ENCODE results near the gene NUP43. TPM values are rescaled to one million over a fixed set of nuclear protein-coding genes. Genes with fewer than 3 reads are reported as not detected.
A peak's percentile ranks its signal among the peaks of the same experiment; 100 is the strongest.

NUP43 gene
- total RNA-seq, 1 experiment from 2014 or later = 70.9 TPM

GRCh38 chr6:149728499-149729234 lies 17.7 kb downstream of the NUP43 start:
- H3K9me3 ChIP-seq (replicated peaks) = no peaks in the 10 kb centered on the region
- no peak overlapping the region for H3K4me3 ChIP-seq
- H3K27me3 ChIP-seq (replicated peaks) = no peaks in the 10 kb centered on the region
- H3K4me1 ChIP-seq (replicated peaks) = no peaks in the 10 kb centered on the region; the same call in 1 of the 2 replicates
- no peak overlapping the region for H3K27ac ChIP-seq
- DNase-seq (ENCODE audit: low read depth in 1 of 2, low spot score in 2 of 2) = no peak
- peaks cover 83% of the 10 kb centered on the region for H3K36me3 ChIP-seq

GRCh38 chr6:149727793-149728498 lies 18.4 kb downstream of the NUP43 start:
- Histone ChIP-seq H3K4me3 (no peak overlapping the region), H3K9me3 (replicated peaks) (no peaks in the 10 kb centered on the region), H3K36me3 (peaks cover 82% of the 10 kb centered on the region), H3K27ac (no peak overlapping the region), H3K27me3 (replicated peaks) (no peaks in the 10 kb centered on the region), H3K4me1 (replicated peaks) (no peaks in the 10 kb centered on the region; the same call in 1 of the 2 replicates)
- DNase-seq (ENCODE audit: low read depth in 1 of 2, low spot score in 2 of 2) = no peak

GRCh38 chr6:149725785-149726184 lies 20.5 kb downstream of the NUP43 start:
- H3K4me3 ChIP-seq = no peak overlapping the region
- no peak overlapping the region for H3K27ac ChIP-seq
- H3K9me3 ChIP-seq (replicated peaks) = no peaks in the 10 kb centered on the region
- no peak for DNase-seq (ENCODE audit: low read depth in 1 of 2, low spot score in 2 of 2)
- no peaks in the 10 kb centered on the region for H3K27me3 ChIP-seq (replicated peaks)
- no peaks in the 10 kb centered on the region; the same call in 1 of the 2 replicates for H3K4me1 ChIP-seq (replicated peaks)
- H3K36me3 ChIP-seq = peaks cover 65% of the 10 kb centered on the region

DNA sequence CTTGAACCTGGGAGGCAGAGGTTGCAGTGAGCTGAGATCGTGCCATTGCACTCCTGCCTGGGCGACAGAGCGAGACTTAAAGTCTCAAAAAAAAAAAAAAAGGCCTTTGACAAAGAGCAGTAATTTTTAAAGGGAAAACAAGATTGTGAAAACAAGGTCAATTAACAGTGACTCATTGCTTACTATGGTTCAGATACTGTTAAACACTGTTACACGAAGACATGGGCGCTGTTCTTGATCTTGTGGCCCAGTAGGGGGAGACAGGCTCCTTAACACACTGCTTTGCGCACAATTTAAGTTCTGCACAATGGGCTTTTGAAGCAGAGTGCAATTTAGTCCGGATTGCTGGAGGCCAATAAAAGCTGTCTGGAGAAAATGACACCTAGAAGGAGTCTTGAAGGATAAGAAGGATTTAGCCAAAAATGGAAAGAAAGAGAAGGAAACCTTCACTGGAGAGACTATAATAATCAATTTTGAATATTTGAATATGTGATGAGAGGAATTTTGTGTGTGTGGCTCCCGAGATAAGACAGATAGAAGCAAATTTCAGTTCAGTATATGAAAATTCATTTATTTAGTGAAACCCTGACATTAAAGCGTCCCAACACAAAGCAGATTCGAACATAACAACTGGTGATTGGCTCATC lies 22.4 kb downstream of the NUP43 start:
- H3K4me1 ChIP-seq (replicated peaks) = no peaks in the 10 kb centered on the region; the same call in 1 of the 2 replicates
- no peak overlapping the region for H3K27ac ChIP-seq
- H3K9me3 ChIP-seq (replicated peaks) = no peaks in the 10 kb centered on the region
- H3K4me3 ChIP-seq = no peak overlapping the region
- peaks cover 46% of the 10 kb centered on the region for H3K36me3 ChIP-seq
- no peaks in the 10 kb centered on the region for H3K27me3 ChIP-seq (replicated peaks)
- DNase-seq (ENCODE audit: low read depth in 1 of 2, low spot score in 2 of 2) = peak; percentile 58 to 69

- Histone ChIP-seq H3K4me1 (replicated peaks) (peaks cover 4% of the 10 kb centered on the region; the same call in 1 of the 2 replicates), H3K27ac (no peak overlapping the region), H3K9me3 (replicated peaks) (no peaks in the 10 kb centered on the region), H3K27me3 (replicated peaks) (no peaks in the 10 kb centered on the region), H3K36me3 (peaks cover 40% of the 10 kb centered on the region), H3K4me3 (no peak overlapping the region)
- DNase-seq (ENCODE audit: low read depth in 1 of 2, low spot score in 2 of 2) = no peak
Observed at GRCh38 chr6:149723262-149723661, 23.1 kb downstream of the NUP43 start.

DNA sequence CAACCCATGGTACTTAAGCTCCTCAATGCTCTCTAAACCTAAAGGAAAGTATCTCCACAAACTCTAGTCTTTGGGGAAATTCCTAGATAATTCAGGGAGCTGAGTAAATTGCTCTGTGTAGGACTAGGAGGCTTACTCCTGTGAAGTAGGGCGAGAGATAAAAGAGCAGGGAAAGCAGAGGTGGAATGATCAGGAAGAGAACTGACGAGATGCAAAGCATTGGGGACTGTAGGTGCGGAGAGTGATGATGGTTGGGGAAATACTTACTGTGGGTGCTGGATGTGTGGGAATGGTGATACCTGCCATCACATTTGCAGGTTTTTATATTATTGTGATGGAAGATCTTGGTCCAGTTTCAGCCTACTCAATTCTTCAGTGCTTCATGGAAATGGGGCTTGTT lies 26.8 kb downstream of the NUP43 start:
- no peak for DNase-seq (ENCODE audit: low read depth in 1 of 2, low spot score in 2 of 2)
- Histone ChIP-seq H3K36me3 (peaks cover 28% of the 10 kb centered on the region), H3K27me3 (replicated peaks) (no peaks in the 10 kb centered on the region), H3K4me1 (replicated peaks) (peaks cover 13% of the 10 kb centered on the region), H3K4me3 (no peak overlapping the region), H3K27ac (no peak overlapping the region), H3K9me3 (replicated peaks) (no peaks in the 10 kb centered on the region)

DNA sequence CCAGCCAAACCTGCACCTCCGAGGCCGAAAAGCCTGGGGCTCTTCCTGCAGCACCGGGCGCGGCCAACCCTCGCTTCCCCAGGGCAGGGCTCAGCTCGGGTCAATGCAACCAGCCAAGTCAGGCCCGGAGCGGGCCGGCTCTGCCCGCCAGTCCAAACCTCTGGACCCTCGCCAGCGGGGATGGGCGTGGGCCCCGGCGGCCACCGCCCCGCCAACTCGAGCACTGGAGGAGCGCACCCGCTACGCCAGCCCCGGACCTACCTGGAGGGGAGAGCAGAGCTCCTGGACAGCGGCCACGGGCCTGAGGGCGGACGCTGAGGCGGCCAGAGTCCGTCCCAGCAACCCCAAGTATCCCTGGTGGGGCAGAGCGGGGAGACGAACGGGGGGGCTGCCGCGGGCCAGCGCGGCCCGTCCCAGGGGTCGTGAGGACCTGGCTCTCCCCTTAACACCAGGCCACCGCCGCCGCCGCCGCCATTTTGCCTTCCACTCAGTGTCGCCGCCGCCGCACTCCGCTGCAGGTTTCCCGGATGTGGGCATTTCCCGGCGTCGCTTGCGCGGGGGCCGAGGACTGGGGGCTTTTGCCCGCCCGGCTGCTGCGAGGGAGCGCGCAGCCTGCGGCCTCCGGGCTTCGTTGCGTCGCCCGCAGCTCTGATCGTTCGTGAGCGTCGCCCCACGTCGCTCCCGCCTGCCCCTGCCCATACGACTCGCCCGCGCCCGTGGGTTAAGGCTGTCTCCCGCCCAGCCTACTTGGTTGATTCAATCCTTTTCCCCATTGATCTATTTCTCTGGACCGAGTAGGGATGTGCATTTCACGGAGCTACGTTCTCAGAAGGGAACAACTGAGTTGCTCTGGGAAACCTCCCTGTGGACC lies 28.5 kb downstream of the NUP43 start, which contains the start of gene LATS1:
Gene LATS1 (minus strand): TSS at position 514 of the 871 bp plus-strand sequence. CDS start 15,975 bp downstream, outside the sequence.
- H3K27me3 ChIP-seq (replicated peaks) = no peaks in the 10 kb centered on the region
- H3K36me3 ChIP-seq = peaks cover 22% of the 10 kb centered on the region
- H3K4me1 ChIP-seq (replicated peaks) = peaks cover 13% of the 10 kb centered on the region
- peak; percentile 88 to 89 for DNase-seq (ENCODE audit: low read depth in 1 of 2, low spot score in 2 of 2)
- H3K27ac ChIP-seq = peak within 1 kb of the TSS; percentile 91
- H3K9me3 ChIP-seq (replicated peaks) = no peaks in the 10 kb centered on the region
- H3K4me3 ChIP-seq = peak within 1 kb of the TSS; percentile 93

- Histone ChIP-seq H3K27ac (peak overlapping the region; percentile 91; the same call in 1 of the 2 replicates), H3K4me3 (peak overlapping the region; percentile 93), H3K36me3 (peaks cover 22% of the 10 kb centered on the region), H3K27me3 (replicated peaks) (no peaks in the 10 kb centered on the region), H3K9me3 (replicated peaks) (no peaks in the 10 kb centered on the region), H3K4me1 (replicated peaks) (peaks cover 13% of the 10 kb centered on the region)
- no peak for DNase-seq (ENCODE audit: low read depth in 1 of 2, low spot score in 2 of 2)
Observed at GRCh38 chr6:149717255-149717587, 29.1 kb downstream of the NUP43 start.

DNA sequence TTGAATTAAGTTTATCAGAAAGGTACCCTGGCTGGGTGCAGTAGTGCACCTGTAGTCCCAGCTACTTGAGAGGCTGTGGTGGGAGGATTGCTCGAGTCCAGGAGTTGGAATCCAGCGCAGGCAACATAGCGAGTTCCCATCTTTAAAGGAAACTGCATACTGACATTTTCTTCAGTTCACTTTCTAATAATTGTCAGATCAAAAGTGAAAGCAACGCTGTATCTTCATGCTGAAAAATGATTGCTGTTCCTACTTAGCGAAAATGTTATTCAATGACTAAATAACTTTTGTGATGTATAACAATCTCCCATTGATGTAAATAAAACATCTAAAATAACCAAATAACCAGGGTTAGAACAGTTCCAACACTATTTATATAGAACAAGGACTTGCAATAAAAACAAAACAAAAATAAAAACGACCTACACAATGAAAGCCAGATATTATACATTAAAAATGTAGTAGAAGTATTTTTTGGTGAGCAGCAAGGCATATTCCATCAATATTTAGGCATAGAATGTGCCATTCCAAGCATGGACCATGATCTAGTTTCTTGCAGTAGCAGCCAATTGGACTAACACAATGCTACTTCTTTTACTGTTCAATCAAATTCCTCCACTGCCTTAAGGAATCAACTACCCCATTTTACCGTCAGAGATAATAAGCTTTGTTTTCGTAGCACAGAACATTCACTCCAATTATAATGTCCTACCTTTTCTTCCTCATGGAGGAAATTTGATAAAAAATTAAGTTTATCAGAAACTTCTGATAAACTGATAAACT lies 30.0 kb downstream of the NUP43 start:
- H3K9me3 ChIP-seq (replicated peaks) = no peaks in the 10 kb centered on the region
- DNase-seq (ENCODE audit: low read depth in 1 of 2, low spot score in 2 of 2) = no peak
- no peaks in the 10 kb centered on the region for H3K27me3 ChIP-seq (replicated peaks)
- peak overlapping the region; percentile 93 for H3K4me3 ChIP-seq
- peaks cover 13% of the 10 kb centered on the region for H3K4me1 ChIP-seq (replicated peaks)
- no peak overlapping the region for H3K27ac ChIP-seq
- peaks cover 25% of the 10 kb centered on the region for H3K36me3 ChIP-seq

DNA sequence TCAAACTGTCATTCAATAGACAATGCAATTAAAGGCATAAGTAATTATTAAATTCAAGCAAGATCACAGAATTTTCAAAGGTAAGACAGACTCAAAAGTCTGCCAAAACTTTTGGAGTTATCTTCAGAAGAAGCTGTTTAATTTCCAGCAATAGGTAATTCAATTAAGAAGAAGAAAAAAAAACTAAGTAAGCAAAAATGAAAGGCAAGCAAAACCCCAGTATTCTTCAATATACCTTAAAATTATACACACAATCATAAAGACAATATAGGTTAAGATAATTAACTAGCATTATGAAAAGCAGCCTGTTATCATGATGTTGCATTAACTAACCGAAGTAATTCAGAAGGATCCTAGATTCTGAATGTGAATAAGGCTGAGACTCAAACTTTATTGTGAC lies 31.9 kb downstream of the NUP43 start:
- no peak for DNase-seq (ENCODE audit: low read depth in 1 of 2, low spot score in 2 of 2)
- Histone ChIP-seq H3K27ac (no peak overlapping the region), H3K36me3 (peaks cover 28% of the 10 kb centered on the region), H3K27me3 (replicated peaks) (no peaks in the 10 kb centered on the region), H3K4me3 (no peak overlapping the region), H3K4me1 (replicated peaks) (peaks cover 13% of the 10 kb centered on the region), H3K9me3 (replicated peaks) (no peaks in the 10 kb centered on the region)

GRCh38 chr6:149711711-149712110 lies 34.6 kb downstream of the NUP43 start:
- H3K9me3 ChIP-seq (replicated peaks) = no peaks in the 10 kb centered on the region
- no peak for DNase-seq (ENCODE audit: low read depth in 1 of 2, low spot score in 2 of 2)
- peaks cover 21% of the 10 kb centered on the region for H3K36me3 ChIP-seq
- no peak overlapping the region for H3K4me3 ChIP-seq
- H3K27me3 ChIP-seq (replicated peaks) = no peaks in the 10 kb centered on the region
- H3K27ac ChIP-seq = no peak overlapping the region
- H3K4me1 ChIP-seq (replicated peaks) = peaks cover 7% of the 10 kb centered on the region

- no peak for DNase-seq (ENCODE audit: low read depth in 1 of 2, low spot score in 2 of 2)
- H3K36me3 ChIP-seq = peaks cover 51% of the 10 kb centered on the region
- no peak overlapping the region for H3K4me3 ChIP-seq
- peaks cover 6% of the 10 kb centered on the region for H3K4me1 ChIP-seq (replicated peaks)
- H3K27me3 ChIP-seq (replicated peaks) = no peaks in the 10 kb centered on the region
- H3K27ac ChIP-seq = no peak overlapping the region
- no peaks in the 10 kb centered on the region for H3K9me3 ChIP-seq (replicated peaks)
Observed at GRCh38 chr6:149701714-149702113, 44.6 kb downstream of the NUP43 start.
